Measurements from ENCODE around the gene CCDC12.

CCDC12 gene

GRCh38 chr3:46908294-46908985 lies 68.1 kb downstream of the CCDC12 start:
- Histone ChIP-seq H3K4me2 (ENCODE audit: insufficient read depth, low read length) (no peak overlapping the region), H3K9ac (ENCODE audit: low read depth, low read length) (no peak overlapping the region), H3K9me3 (ENCODE audit: insufficient read depth, low read length, severe bottlenecking) (no peaks in the 10 kb centered on the region), H3K27ac (ENCODE audit: low read length) (no peak overlapping the region), H3K27me3 (ENCODE audit: insufficient read depth, low read length, poor library complexity) (no peaks in the 10 kb centered on the region), H3K4me3 (ENCODE audit: low read depth in 1 of 2, low read length in 2 of 2) (no peak overlapping the region), H3K79me2 (ENCODE audit: insufficient read depth, low read length) (no peaks in the 10 kb centered on the region), H3K36me3 (ENCODE audit: insufficient read depth, low read length) (no peaks in the 10 kb centered on the region), H4K20me1 (ENCODE audit: insufficient read depth, low read length) (no peaks in the 10 kb centered on the region; the same call in 1 of the 2 replicates), H2AFZ (ENCODE audit: low read depth, low read length) (no peak overlapping the region), H3K4me1 (ENCODE audit: insufficient read depth, low read length) (no peaks in the 10 kb centered on the region)
- no peak for TF ChIP-seq EZH2 (IDR thresholded peaks at IDR 0.05; ENCODE audit: borderline replicate concordance, low read depth, low read length, severe bottlenecking)
- TF ChIP-seq CTCF (IDR thresholded peaks at IDR 0.05; ENCODE audit: borderline replicate concordance, extremely low read depth, low read length, poor library complexity, severe bottlenecking), result no peak
- DNase-seq (no peak), ATAC-seq (ENCODE audit: insufficient read depth, low read depth) (no peak)

GRCh38 chr3:46907960-46908293 lies 68.6 kb downstream of the CCDC12 start:
- H3K36me3 ChIP-seq (ENCODE audit: insufficient read depth, low read length), result no peaks in the 10 kb centered on the region
- no peaks in the 10 kb centered on the region for H3K79me2 ChIP-seq (ENCODE audit: insufficient read depth, low read length)
- H3K27ac ChIP-seq (ENCODE audit: low read length), result no peak overlapping the region
- no peak overlapping the region for H2AFZ ChIP-seq (ENCODE audit: low read depth, low read length)
- H3K9me3 ChIP-seq (ENCODE audit: insufficient read depth, low read length, severe bottlenecking), result no peaks in the 10 kb centered on the region
- ATAC-seq (ENCODE audit: insufficient read depth, low read depth) (no peak), DNase-seq (no peak)
- no peak overlapping the region for H3K4me2 ChIP-seq (ENCODE audit: insufficient read depth, low read length)
- no peaks in the 10 kb centered on the region; the same call in 1 of the 2 replicates for H4K20me1 ChIP-seq (ENCODE audit: insufficient read depth, low read length)
- TF ChIP-seq EZH2 (IDR thresholded peaks at IDR 0.05; ENCODE audit: borderline replicate concordance, low read depth, low read length, severe bottlenecking) (no peak), CTCF (IDR thresholded peaks at IDR 0.05; ENCODE audit: borderline replicate concordance, extremely low read depth, low read length, poor library complexity, severe bottlenecking) (no peak)
- H3K4me3 ChIP-seq (ENCODE audit: low read depth in 1 of 2, low read length in 2 of 2), result no peak overlapping the region
- H3K9ac ChIP-seq (ENCODE audit: low read depth, low read length), result no peak overlapping the region
- no peaks in the 10 kb centered on the region for H3K27me3 ChIP-seq (ENCODE audit: insufficient read depth, low read length, poor library complexity)
- H3K4me1 ChIP-seq (ENCODE audit: insufficient read depth, low read length), result no peaks in the 10 kb centered on the region

- Histone ChIP-seq H3K4me3 (ENCODE audit: low read depth in 1 of 2, low read length in 2 of 2) (no peak overlapping the region), H3K27ac (ENCODE audit: low read length) (no peak overlapping the region), H3K27me3 (ENCODE audit: insufficient read depth, low read length, poor library complexity) (no peaks in the 10 kb centered on the region), H4K20me1 (ENCODE audit: insufficient read depth, low read length) (no peaks in the 10 kb centered on the region; the same call in 1 of the 2 replicates), H2AFZ (ENCODE audit: low read depth, low read length) (no peak overlapping the region), H3K79me2 (ENCODE audit: insufficient read depth, low read length) (no peaks in the 10 kb centered on the region), H3K9me3 (ENCODE audit: insufficient read depth, low read length, severe bottlenecking) (no peaks in the 10 kb centered on the region), H3K9ac (ENCODE audit: low read depth, low read length) (no peak overlapping the region), H3K4me2 (ENCODE audit: insufficient read depth, low read length) (no peak overlapping the region), H3K36me3 (ENCODE audit: insufficient read depth, low read length) (no peaks in the 10 kb centered on the region), H3K4me1 (ENCODE audit: insufficient read depth, low read length) (no peaks in the 10 kb centered on the region)
- no peak for TF ChIP-seq CTCF (IDR thresholded peaks at IDR 0.05; ENCODE audit: borderline replicate concordance, extremely low read depth, low read length, poor library complexity, severe bottlenecking)
- TF ChIP-seq EZH2 (IDR thresholded peaks at IDR 0.05; ENCODE audit: borderline replicate concordance, low read depth, low read length, severe bottlenecking), result no peak
- DNase-seq (no peak), ATAC-seq (ENCODE audit: insufficient read depth, low read depth) (no peak)
Observed at GRCh38 chr3:46907271-46907670, 69.3 kb downstream of the CCDC12 start.

Measured in DND-41 (cell line).